A673 (cell line): ENCODE data around the gene ACE2. TPM values are rescaled to one million over a fixed set of nuclear protein-coding genes. Genes with fewer than 3 reads are reported as not detected.
A peak's percentile ranks its signal among the peaks of the same experiment; 100 is the strongest.

Experiments
- BruUV-seq: library from RNA; stranded (reverse); fragments of 400-500 nt; replicated peaks from 2 replicates; lab custom pipeline; 2021; lab: Mats Ljungman, UMichigan
- CTCF ChIA-PET: fragments of 300-600 bp; sonication (Branson Sonifier 250); formaldehyde crosslinking; loops from one replicate; lab custom pipeline; 2022; ENCODE audit warnings: antibody characterized with exemption; lab: Charles Lee
- POLR2A ChIA-PET: fragments of 300-600 bp; sonication (Branson Sonifier 250); formaldehyde crosslinking; loops from one replicate; lab custom pipeline; 2022; ENCODE audit warnings: antibody characterized with exemption; ENCODE audit not compliant: low non-redundant PET; lab: Charles Lee
- DNase-seq: peaks from one replicate; pipeline ENCODE4 v3.0.0-alpha.2; 2015; ENCODE audit warnings: low spot score
- H3K27ac ChIP-seq: fragments of 200-600 bp; sonication (generic); 2 replicates; pipeline ENCODE4 v1.5.1; 2016; ENCODE audit warnings: mixed run types, low read depth, mild to moderate bottlenecking, mixed read lengths, antibody characterized with exemption, low read length; ENCODE audit not compliant: poor library complexity, severe bottlenecking
- H3K27me3 ChIP-seq: fragments of 200-600 bp; sonication (generic); replicated peaks from 2 replicates; pipeline ENCODE4 v1.6.1; 2017; ENCODE audit warnings: mixed run types, low read depth, mild to moderate bottlenecking, mixed read lengths, antibody characterized with exemption, low read length; ENCODE audit not compliant: insufficient read depth, poor library complexity
- H3K36me3 ChIP-seq: fragments of 200-600 bp; sonication (generic); 2 replicates; pipeline ENCODE4 v1.6.1; 2016; ENCODE audit warnings: mixed run types, mild to moderate bottlenecking, mixed read lengths, antibody characterized with exemption, low read length; ENCODE audit not compliant: insufficient read depth, poor library complexity, severe bottlenecking
- H3K4me1 ChIP-seq: fragments of 200-600 bp; sonication (generic); 2 replicates; pipeline ENCODE4 v1.6.1; 2017; ENCODE audit warnings: mixed run types, mild to moderate bottlenecking, mixed read lengths, antibody characterized with exemption, low read length; ENCODE audit not compliant: insufficient read depth, poor library complexity, severe bottlenecking
- H3K4me3 ChIP-seq: fragments of 200-600 bp; sonication (generic); 2 replicates; pipeline ENCODE4 v1.5.1; 2016; ENCODE audit warnings: low read depth, mixed run types, mild to moderate bottlenecking, mixed read lengths, low read length; ENCODE audit not compliant: poor library complexity, severe bottlenecking
- H3K9me3 ChIP-seq: fragments of 200-600 bp; sonication (generic); 2 replicates; pipeline ENCODE4 v1.6.1; 2016; ENCODE audit warnings: mixed run types, low read depth, mild to moderate bottlenecking, mixed read lengths, antibody characterized with exemption, low read length; ENCODE audit not compliant: poor library complexity, severe bottlenecking
- CTCF ChIP-seq: fragments of 300-800, 200-600 bp; sonication (generic); conservative IDR thresholded peaks from 2 replicates; pipeline ENCODE4 v1.5.1; 2017; ENCODE audit warnings: low read depth, mild to moderate bottlenecking, antibody characterized with exemption, low read length, moderate library complexity, mixed read lengths
- EZH2 ChIP-seq: fragments of 200-600 bp; sonication (generic); IDR thresholded peaks from 2 replicates; pipeline ENCODE4 v1.6.1; 2017; ENCODE audit warnings: borderline replicate concordance, low read depth, mild to moderate bottlenecking, mixed read lengths, antibody characterized with exemption, low read length; ENCODE audit not compliant: poor library complexity, severe bottlenecking
- intact Hi-C: fragments of 100-400 bp; cut with micrococcal nuclease; formaldehyde crosslinking; loops from one replicate; pipeline ENCODE4 v1.10.0; 2022; ENCODE audit not compliant: unreplicated experiment
- total RNA-seq: library from RNA; stranded (reverse); gene quantifications from 2 replicates; pipeline ENCODE4 v1.2.3, GENCODE V29; 2021

Gene ACE2
- total RNA-seq, 1 experiment from 2014 or later = not detected

- Histone ChIP-seq H3K27me3 (peaks cover 21% of the 10 kb centered on the region), H3K36me3 (no peaks in the 10 kb centered on the region), H3K27ac (no peak overlapping the region), H3K4me3 (no peak overlapping the region), H3K4me1 (peaks cover 6% of the 10 kb centered on the region), H3K9me3 (no peaks in the 10 kb centered on the region)
- intact Hi-C loops = no loop called here
- BruUV-seq = no TSS peak
- CTCF ChIA-PET = no interaction called here
- POLR2A ChIA-PET = no interaction called here
- peak; percentile 25 for DNase-seq
- TF ChIP-seq EZH2 = no peak
- TF ChIP-seq CTCF = no peak
Observed at GRCh38 chrX:15524417-15524816, 76.3 kb downstream of the ACE2 start.

DNA sequence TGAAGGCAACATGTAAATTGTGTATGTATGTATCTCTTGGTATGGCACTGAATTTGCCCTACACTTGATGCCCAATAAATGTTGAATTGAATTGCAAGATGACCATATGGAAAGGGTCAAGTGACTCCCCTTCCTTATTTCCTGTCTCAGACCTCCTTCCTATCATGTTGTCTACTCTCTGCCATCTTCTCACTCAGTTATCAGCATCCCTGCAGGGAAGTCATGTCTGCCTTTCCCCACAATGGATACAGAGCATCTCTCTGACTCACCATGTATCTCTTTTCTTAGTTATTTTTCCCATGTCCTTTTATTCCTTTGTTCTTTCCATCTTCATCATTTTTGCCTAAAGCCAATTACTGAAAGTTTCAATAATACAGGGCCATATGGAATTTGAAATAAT is 77.7 kb downstream of the ACE2 start:
- DNase-seq = no peak
- Histone ChIP-seq H3K4me3 (no peak overlapping the region), H3K9me3 (no peaks in the 10 kb centered on the region), H3K27me3 (peaks cover 21% of the 10 kb centered on the region), H3K36me3 (no peaks in the 10 kb centered on the region), H3K27ac (no peak overlapping the region), H3K4me1 (peaks cover 6% of the 10 kb centered on the region)
- ChIA-PET CTCF (no interaction called here), POLR2A (no interaction called here)
- intact Hi-C loops = no loop called here
- BruUV-seq = no TSS peak
- TF ChIP-seq CTCF (no peak), EZH2 (no peak)

GRCh38 chrX:15522464-15522863 is 78.3 kb downstream of the ACE2 start:
- H3K4me1 ChIP-seq = peaks cover 6% of the 10 kb centered on the region
- H3K9me3 ChIP-seq = no peaks in the 10 kb centered on the region
- no peak overlapping the region for H3K4me3 ChIP-seq
- ChIA-PET CTCF (no interaction called here), POLR2A (no interaction called here)
- DNase-seq = no peak
- no peak overlapping the region for H3K27ac ChIP-seq
- intact Hi-C loops = no loop called here
- BruUV-seq = no TSS peak
- no peaks in the 10 kb centered on the region for H3K36me3 ChIP-seq
- H3K27me3 ChIP-seq = peaks cover 21% of the 10 kb centered on the region
- TF ChIP-seq CTCF = no peak
- TF ChIP-seq EZH2 = no peak
